Measurements from ENCODE around the gene MYO1A.

The MYO1A gene

DNA sequence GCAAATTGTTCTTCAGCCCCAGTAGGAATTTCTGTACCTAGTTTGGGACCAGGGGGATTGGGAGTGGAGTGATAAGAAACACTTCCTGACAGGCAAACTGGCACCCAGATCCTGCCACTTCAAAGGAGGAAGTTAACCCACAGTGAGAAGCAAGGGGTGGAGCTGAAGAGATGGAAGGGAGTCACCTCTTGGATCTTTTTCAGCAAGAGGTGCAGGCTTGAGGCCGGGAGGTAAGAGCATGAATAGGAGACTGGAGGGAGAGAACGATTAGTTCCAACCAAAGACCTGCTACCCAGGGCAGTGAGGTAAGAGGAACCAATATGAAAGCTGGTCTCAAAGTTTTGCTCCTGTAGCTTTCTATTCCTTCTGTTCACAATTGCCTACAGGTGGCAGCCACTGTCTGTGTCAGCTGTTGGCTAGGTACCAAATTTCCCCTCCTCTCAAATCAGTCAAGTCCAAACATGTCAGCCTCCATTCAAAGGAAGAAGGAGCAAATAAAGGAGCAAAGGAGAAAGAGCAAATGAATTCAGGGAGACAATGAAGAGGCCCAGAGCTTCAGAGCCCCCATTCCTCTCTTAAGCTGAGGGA lies 18.7 kb downstream of the MYO1A start:
- H3K27me3 ChIP-seq (ENCODE audit: control insufficient read depth in 3 of 3, insufficient read depth in 3 of 3, low read depth in 1 of 3, low read length in 3 of 3) = peaks cover 0 to 41% (median 0%) of the 10 kb centered on the region in 3 experiments
- H3K23ac ChIP-seq (ENCODE audit: low read depth, low read length, poor library complexity) = no peak overlapping the region
- H3K27ac ChIP-seq (replicated peaks; ENCODE audit: low read length) = no peak overlapping the region
- no peak overlapping the region for H4K91ac ChIP-seq (ENCODE audit: low read depth, low read length, poor library complexity)
- H2AK5ac ChIP-seq (ENCODE audit: low read depth, low read length) = no peak overlapping the region
- H2BK15ac ChIP-seq (ENCODE audit: low read length) = no peak overlapping the region
- H3K18ac ChIP-seq (ENCODE audit: low read length) = no peak overlapping the region
- H2AFZ ChIP-seq (ENCODE audit: low read length) = peak overlapping the region; percentile 60
- H2BK120ac ChIP-seq (ENCODE audit: low read depth, low read length) = no peak overlapping the region
- no peaks in the 10 kb centered on the region for H3K36me3 ChIP-seq (replicated peaks in 1 of 2; ENCODE audit: control insufficient read depth in 2 of 2, insufficient read depth in 2 of 2, low read length in 2 of 2)
- no peak for DNase-seq (ENCODE audit: low spot score)
- no peaks in the 10 kb centered on the region for H3K79me1 ChIP-seq (ENCODE audit: low read depth, low read length)
- no peak overlapping the region for H2BK12ac ChIP-seq (ENCODE audit: low read length)
- no peak overlapping the region for H2BK5ac ChIP-seq (ENCODE audit: low read length)
- H3K9ac ChIP-seq (ENCODE audit: low read depth, low read length, poor library complexity) = no peak overlapping the region
- H3K4me3 ChIP-seq (ENCODE audit: low read length in 2 of 2) = no peak overlapping the region
- no peaks in the 10 kb centered on the region for H3K9me3 ChIP-seq (replicated peaks in 1 of 2; ENCODE audit: control insufficient read depth in 2 of 2, insufficient read depth in 1 of 2, low read depth in 1 of 2, low read length in 2 of 2)
- peaks cover 7 to 13% of the 10 kb centered on the region in 2 donors for H3K4me1 ChIP-seq (ENCODE audit: control insufficient read depth in 2 of 2, insufficient read depth in 1 of 2, low read depth in 1 of 2, low read length in 2 of 2)
- no peak overlapping the region for H4K8ac ChIP-seq (ENCODE audit: low read depth, low read length)
- no peak overlapping the region for H3K14ac ChIP-seq (ENCODE audit: low read length)
- H3K4me2 ChIP-seq (ENCODE audit: insufficient read depth, low read length, poor library complexity, severe bottlenecking) = no peak overlapping the region
- no peak overlapping the region for H3K4ac ChIP-seq (ENCODE audit: low read length)
- WGBS, 2 donors (ENCODE audit: extremely low coverage in 2 of 2, insufficient read length in 2 of 2, insufficient replicate concordance in 1 of 2) = no CpG with 5 or more reads among the region's 2 CpGs

DNA sequence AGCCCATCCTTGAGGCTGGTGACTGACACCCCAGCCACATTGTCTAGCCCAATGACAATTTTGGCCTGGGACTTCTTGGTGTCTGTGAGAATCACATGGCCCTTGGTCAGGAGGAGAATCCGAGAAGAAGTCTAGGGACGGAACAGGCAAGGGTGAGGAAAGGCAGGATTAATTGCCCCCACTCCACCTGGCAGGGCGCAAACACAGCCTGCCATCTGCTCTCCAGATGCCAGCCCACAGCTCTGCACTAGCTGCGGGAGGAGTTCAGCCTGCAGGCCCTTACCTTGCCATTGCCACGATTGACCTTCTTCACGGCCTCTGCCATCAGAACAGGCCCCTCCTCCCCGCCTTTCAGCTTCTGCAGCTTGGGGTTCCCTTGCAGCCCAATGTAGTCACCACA lies 20.5 kb downstream of the MYO1A start:
- DNase-seq (ENCODE audit: low spot score) = no peak
- Histone ChIP-seq H3K27ac (replicated peaks; ENCODE audit: low read length) (no peak overlapping the region), H2AFZ (ENCODE audit: low read length) (no peak overlapping the region), H3K23ac (ENCODE audit: low read depth, low read length, poor library complexity) (no peak overlapping the region), H2BK120ac (ENCODE audit: low read depth, low read length) (no peak overlapping the region), H3K27me3 (ENCODE audit: control insufficient read depth in 3 of 3, insufficient read depth in 3 of 3, low read depth in 1 of 3, low read length in 3 of 3) (peaks cover 0 to 43% (median 0%) of the 10 kb centered on the region in 3 experiments), H3K9me3 (replicated peaks in 1 of 2; ENCODE audit: control insufficient read depth in 2 of 2, insufficient read depth in 1 of 2, low read depth in 1 of 2, low read length in 2 of 2) (no peaks in the 10 kb centered on the region), H3K14ac (ENCODE audit: low read length) (no peak overlapping the region), H3K36me3 (replicated peaks in 1 of 2; ENCODE audit: control insufficient read depth in 2 of 2, insufficient read depth in 2 of 2, low read length in 2 of 2) (no peaks in the 10 kb centered on the region), H3K4me1 (ENCODE audit: control insufficient read depth in 2 of 2, insufficient read depth in 1 of 2, low read depth in 1 of 2, low read length in 2 of 2) (peaks cover 7 to 13% of the 10 kb centered on the region in 2 donors), H2AK5ac (ENCODE audit: low read depth, low read length) (peak overlapping the region; percentile 17), H3K9ac (ENCODE audit: low read depth, low read length, poor library complexity) (no peak overlapping the region), H4K91ac (ENCODE audit: low read depth, low read length, poor library complexity) (no peak overlapping the region), H3K4me2 (ENCODE audit: insufficient read depth, low read length, poor library complexity, severe bottlenecking) (no peak overlapping the region), H3K18ac (ENCODE audit: low read length) (no peak overlapping the region), H3K4me3 (ENCODE audit: low read length in 2 of 2) (no peak overlapping the region), H2BK12ac (ENCODE audit: low read length) (no peak overlapping the region), H3K79me1 (ENCODE audit: low read depth, low read length) (no peaks in the 10 kb centered on the region), H4K8ac (ENCODE audit: low read depth, low read length) (no peak overlapping the region), H2BK15ac (ENCODE audit: low read length) (peak overlapping the region; percentile 7), H2BK5ac (ENCODE audit: low read length) (peak overlapping the region; percentile 34), H3K4ac (ENCODE audit: low read length) (no peak overlapping the region)
- WGBS, 2 donors (ENCODE audit: extremely low coverage in 2 of 2, insufficient read length in 2 of 2, insufficient replicate concordance in 1 of 2) = no CpG with 5 or more reads among the region's 7 CpGs

DNA sequence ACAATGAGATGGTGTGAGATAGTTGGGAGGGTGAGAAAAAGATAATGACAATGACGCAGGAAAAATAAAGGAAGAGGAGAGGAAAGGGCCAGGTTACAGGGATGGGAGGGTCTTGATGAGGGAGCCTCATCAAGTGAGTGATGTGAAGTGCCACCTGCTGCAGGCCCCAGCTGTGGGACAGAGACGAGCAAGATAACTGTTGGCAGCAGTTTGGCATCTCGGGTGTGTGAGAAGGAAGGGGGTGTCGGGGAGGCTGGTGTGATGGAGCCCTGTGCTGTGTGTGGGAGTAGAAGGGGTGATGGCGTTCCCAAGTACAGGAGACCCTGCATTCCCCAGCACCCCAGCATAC lies 22.1 kb downstream of the MYO1A start:
- Histone ChIP-seq H2BK12ac (ENCODE audit: low read length) (no peak overlapping the region), H3K9me3 (replicated peaks in 1 of 2; ENCODE audit: control insufficient read depth in 2 of 2, insufficient read depth in 1 of 2, low read depth in 1 of 2, low read length in 2 of 2) (no peaks in the 10 kb centered on the region), H4K91ac (ENCODE audit: low read depth, low read length, poor library complexity) (no peak overlapping the region), H3K27ac (replicated peaks; ENCODE audit: low read length) (no peak overlapping the region), H3K9ac (ENCODE audit: low read depth, low read length, poor library complexity) (no peak overlapping the region), H3K27me3 (ENCODE audit: control insufficient read depth in 3 of 3, insufficient read depth in 3 of 3, low read depth in 1 of 3, low read length in 3 of 3) (peaks cover 0 to 46% (median 0%) of the 10 kb centered on the region in 3 experiments), H3K14ac (ENCODE audit: low read length) (no peak overlapping the region), H3K4ac (ENCODE audit: low read length) (no peak overlapping the region), H3K79me1 (ENCODE audit: low read depth, low read length) (no peaks in the 10 kb centered on the region), H3K23ac (ENCODE audit: low read depth, low read length, poor library complexity) (no peak overlapping the region), H3K4me3 (ENCODE audit: low read length in 2 of 2) (no peak overlapping the region), H2BK5ac (ENCODE audit: low read length) (no peak overlapping the region), H3K4me2 (ENCODE audit: insufficient read depth, low read length, poor library complexity, severe bottlenecking) (no peak overlapping the region), H3K18ac (ENCODE audit: low read length) (no peak overlapping the region), H2BK120ac (ENCODE audit: low read depth, low read length) (no peak overlapping the region), H3K36me3 (replicated peaks in 1 of 2; ENCODE audit: control insufficient read depth in 2 of 2, insufficient read depth in 2 of 2, low read length in 2 of 2) (no peaks in the 10 kb centered on the region), H4K8ac (ENCODE audit: low read depth, low read length) (no peak overlapping the region), H2AFZ (ENCODE audit: low read length) (no peak overlapping the region), H2BK15ac (ENCODE audit: low read length) (no peak overlapping the region), H2AK5ac (ENCODE audit: low read depth, low read length) (no peak overlapping the region), H3K4me1 (ENCODE audit: control insufficient read depth in 2 of 2, insufficient read depth in 1 of 2, low read depth in 1 of 2, low read length in 2 of 2) (peaks cover 7 to 13% of the 10 kb centered on the region in 2 donors)
- DNase-seq (ENCODE audit: low spot score) = no peak
- no CpG with 5 or more reads among the region's 5 CpGs for WGBS, 2 donors (ENCODE audit: extremely low coverage in 2 of 2, insufficient read length in 2 of 2, insufficient replicate concordance in 1 of 2)

DNA sequence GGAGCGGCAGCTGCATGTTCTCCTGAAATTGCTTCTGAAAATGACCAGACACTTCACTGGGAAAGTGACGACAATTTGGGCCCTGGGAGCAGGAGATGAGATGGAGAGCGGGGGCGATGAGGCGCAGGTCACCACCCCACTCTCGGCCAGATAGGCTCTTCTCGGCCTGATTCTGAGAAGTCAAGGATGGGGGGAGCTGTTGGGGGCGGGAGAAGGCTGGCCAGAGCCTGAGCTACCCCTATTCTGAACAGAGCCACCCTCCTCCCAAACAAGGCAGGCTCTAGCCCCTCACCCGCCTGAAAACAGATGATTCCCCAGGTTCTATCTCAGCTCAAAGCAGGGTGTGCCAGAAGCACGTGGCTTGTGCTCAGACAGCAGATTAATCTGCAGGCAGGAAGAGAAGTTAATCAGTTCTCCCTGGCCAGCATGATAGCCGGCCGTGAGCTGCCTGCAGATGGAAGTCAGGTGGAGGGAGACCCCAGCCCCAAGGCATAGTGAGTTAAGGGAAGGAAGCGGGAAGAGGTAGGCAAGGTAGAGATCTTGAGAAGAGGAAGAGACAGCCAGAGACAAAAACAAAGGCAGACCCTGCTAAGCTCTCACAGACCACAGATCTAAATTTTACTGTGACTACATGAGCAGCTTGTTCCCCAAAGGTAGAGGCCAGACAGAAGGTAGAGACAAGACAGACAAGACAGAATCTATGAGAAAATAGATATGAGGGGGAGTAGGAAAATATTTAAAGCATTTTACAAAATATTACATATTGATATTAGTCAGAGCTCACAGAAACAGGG lies 22.7 kb downstream of the MYO1A start:
- Histone ChIP-seq H3K79me1 (ENCODE audit: low read depth, low read length) (no peaks in the 10 kb centered on the region), H3K23ac (ENCODE audit: low read depth, low read length, poor library complexity) (no peak overlapping the region), H2BK5ac (ENCODE audit: low read length) (no peak overlapping the region), H2BK120ac (ENCODE audit: low read depth, low read length) (no peak overlapping the region), H2BK15ac (ENCODE audit: low read length) (no peak overlapping the region), H4K8ac (ENCODE audit: low read depth, low read length) (no peak overlapping the region), H3K14ac (ENCODE audit: low read length) (no peak overlapping the region), H3K4ac (ENCODE audit: low read length) (no peak overlapping the region), H2AFZ (ENCODE audit: low read length) (peak overlapping the region; percentile 64), H3K9me3 (replicated peaks in 1 of 2; ENCODE audit: control insufficient read depth in 2 of 2, insufficient read depth in 1 of 2, low read depth in 1 of 2, low read length in 2 of 2) (no peaks in the 10 kb centered on the region), H3K36me3 (replicated peaks in 1 of 2; ENCODE audit: control insufficient read depth in 2 of 2, insufficient read depth in 2 of 2, low read length in 2 of 2) (no peaks in the 10 kb centered on the region), H4K91ac (ENCODE audit: low read depth, low read length, poor library complexity) (no peak overlapping the region), H3K27me3 (ENCODE audit: control insufficient read depth in 3 of 3, insufficient read depth in 3 of 3, low read depth in 1 of 3, low read length in 3 of 3) (peaks cover 0 to 46% (median 0%) of the 10 kb centered on the region in 3 experiments), H2AK5ac (ENCODE audit: low read depth, low read length) (no peak overlapping the region), H3K4me2 (ENCODE audit: insufficient read depth, low read length, poor library complexity, severe bottlenecking) (no peak overlapping the region), H2BK12ac (ENCODE audit: low read length) (no peak overlapping the region), H3K18ac (ENCODE audit: low read length) (no peak overlapping the region), H3K4me3 (ENCODE audit: low read length in 2 of 2) (no peak overlapping the region), H3K4me1 (ENCODE audit: control insufficient read depth in 2 of 2, insufficient read depth in 1 of 2, low read depth in 1 of 2, low read length in 2 of 2) (peaks cover 7 to 13% of the 10 kb centered on the region in 2 donors), H3K9ac (ENCODE audit: low read depth, low read length, poor library complexity) (no peak overlapping the region), H3K27ac (replicated peaks; ENCODE audit: low read length) (no peak overlapping the region)
- DNase-seq (ENCODE audit: low spot score) = no peak
- WGBS, 2 donors (ENCODE audit: extremely low coverage in 2 of 2, insufficient read length in 2 of 2, insufficient replicate concordance in 1 of 2) = no CpG with 5 or more reads among the region's 13 CpGs

Data from neuronal stem cell (in vitro differentiated cells).